CD4-positive, alpha-beta T cell treated with Interferon alpha-2 for 1 hour (primary cell): ENCODE measurements around the gene GPR17.
A peak's percentile ranks its signal among the peaks of the same experiment; 100 is the strongest.

Source experiments
- DNase-seq, 2 donors: peaks; one replicate each; pipeline ENCODE4 v3.0.0-alpha.2; 2020 to 2022

GPR17 gene

GRCh38 chr2:127642706-127643438, 3.1 kb upstream of the GPR17 start:
- no peak for DNase-seq

- no peak for DNase-seq
These were observed 2.4 kb upstream of the GPR17 start for GRCh38 chr2:127643439-127644065.

- no peak for DNase-seq
These were observed 1.6 kb upstream of the GPR17 start for GRCh38 chr2:127644066-127645025.

GRCh38 chr2:127645026-127645394, 943 bp upstream of the GPR17 start:
- DNase-seq, result no peak

- no peak for DNase-seq
These were observed 711 bp downstream of the GPR17 start for GRCh38 chr2:127646487-127647241.

- no peak for DNase-seq
These were observed 1.6 kb downstream of the GPR17 start for GRCh38 chr2:127647242-127648190.

GRCh38 chr2:127648321-127648720, 2.4 kb downstream of the GPR17 start:
- no peak for DNase-seq

GRCh38 chr2:127649100-127649611, 3.2 kb downstream of the GPR17 start:
- DNase-seq, result no peak

- DNase-seq, result peak; percentile 76 to 82
These were observed 3.7 kb downstream of the GPR17 start for GRCh38 chr2:127649684-127650040.

- no peak for DNase-seq
These were observed 4.3 kb downstream of the GPR17 start for GRCh38 chr2:127650041-127650784.

GRCh38 chr2:127650785-127651380, 4.9 kb downstream of the GPR17 start:
- DNase-seq, result no peak

- DNase-seq, result no peak
These were observed 5.4 kb downstream of the GPR17 start for GRCh38 chr2:127651381-127651809.

- DNase-seq, result no peak
These were observed 6.1 kb downstream of the GPR17 start for GRCh38 chr2:127651971-127652550.

GRCh38 chr2:127652786-127653357, 6.9 kb downstream of the GPR17 start:
- DNase-seq, result no peak

GRCh38 chr2:127653421-127654083, 7.6 kb downstream of the GPR17 start:
- no peak for DNase-seq

GRCh38 chr2:127654084-127654837, 8.3 kb downstream of the GPR17 start:
- DNase-seq, result no peak

GRCh38 chr2:127654838-127655175, 8.9 kb downstream of the GPR17 start:
- DNase-seq, result no peak
